Uterus (tissue), 2 donors: Measurements from ENCODE around the gene COG7.
"Not testable (repeated sequence)": the region's sequence is repeated elsewhere in the genome, so short reads cannot be mapped to it uniquely, and the experiment has no call there.

ENCODE experiments used
- CTCF ChIP-seq, 4 experiments: fragments of 200-600 bp in 2 of 4; fragments of 450-650 bp in 2 of 4; sonication (generic) in 2 of 4; IDR thresholded peaks; one replicate each; pipeline ENCODE4 v1.5.1; 2016 to 2019; ENCODE audit warnings: antibody characterized with exemption in 4 of 4, mild to moderate bottlenecking in 2 of 4, moderate library complexity in 1 of 4
- POLR2A ChIP-seq, 2 donors: fragments of 450-650 bp; IDR thresholded peaks; one replicate each; pipeline ENCODE4 v1.6.1; 2016; ENCODE audit warnings: antibody characterized with exemption in 2 of 2, mild to moderate bottlenecking in 1 of 2, moderate library complexity in 1 of 2

- not testable (repeated sequence) for TF ChIP-seq CTCF, POLR2A (IDR thresholded peaks at IDR 0.05)
These were observed 15.4 kb downstream of the COG7 start for GRCh38 chr16:23437542-23437941.
